Endodermal cell (in vitro differentiated cells): ENCODE data around the gene CCDC74A. TPM values are rescaled to one million over a fixed set of nuclear protein-coding genes. Genes with fewer than 3 reads are reported as not detected.

Experiments used
- DNase-seq: peaks from one replicate; pipeline ENCODE4 v3.0.0-alpha.2; 2017
- H3K27ac ChIP-seq: 2 replicates; pipeline ENCODE4 v1.5.1; 2013; ENCODE audit warnings: mild to moderate bottlenecking, low read depth, low read length, moderate library complexity
- H3K27me3 ChIP-seq: 2 replicates; pipeline ENCODE4 v1.6.1; 2013; ENCODE audit warnings: mild to moderate bottlenecking, low read length, moderate library complexity; ENCODE audit not compliant: insufficient read depth, control insufficient read depth, poor library complexity, severe bottlenecking
- H3K36me3 ChIP-seq: 2 replicates; pipeline ENCODE4 v1.7.0; 2013; ENCODE audit warnings: mild to moderate bottlenecking, low read length, moderate library complexity; ENCODE audit not compliant: control insufficient read depth, insufficient read depth
- H3K4me1 ChIP-seq: one replicate; pipeline ENCODE4 v1.7.0; 2013; ENCODE audit warnings: low read length; ENCODE audit not compliant: control insufficient read depth, insufficient read depth
- H3K4me3 ChIP-seq: 2 replicates; pipeline ENCODE4 v1.5.1; 2013; ENCODE audit warnings: mild to moderate bottlenecking, low read length, moderate library complexity
- H3K9ac ChIP-seq: 2 replicates; pipeline ENCODE4 v1.6.1; 2013; ENCODE audit warnings: mild to moderate bottlenecking, low read length, moderate library complexity; ENCODE audit not compliant: poor library complexity, severe bottlenecking; ENCODE audit errors: extremely low read depth
- H3K9me3 ChIP-seq: 2 replicates; pipeline ENCODE4 v1.6.1; 2013; ENCODE audit warnings: mild to moderate bottlenecking, low read length, moderate library complexity; ENCODE audit not compliant: control insufficient read depth
- H3K27ac Mint-ChIP-seq: 2 replicates; pipeline ENCODE4 v1.8.0; 2020; ENCODE audit warnings: mixed read lengths
- H3K27me3 Mint-ChIP-seq: 2 replicates; pipeline ENCODE4 v1.8.0; 2021; ENCODE audit warnings: mild to moderate bottlenecking, mixed read lengths; ENCODE audit not compliant: insufficient read depth
- H3K36me3 Mint-ChIP-seq: 2 replicates; pipeline ENCODE4 v1.8.0; 2020; ENCODE audit warnings: low read depth, mixed read lengths
- H3K4me1 Mint-ChIP-seq: 2 replicates; pipeline ENCODE4 v1.8.0; 2020; ENCODE audit warnings: mixed read lengths
- H3K4me3 Mint-ChIP-seq: 2 replicates; pipeline ENCODE4 v1.8.0; 2020; ENCODE audit warnings: mild to moderate bottlenecking, moderate library complexity, mixed read lengths
- H3K9me3 Mint-ChIP-seq: 2 replicates; pipeline ENCODE4 v1.8.0; 2020; ENCODE audit warnings: mild to moderate bottlenecking, mixed read lengths
- CTCF ChIP-seq: fragments of 200-600 bp; sonication (generic); conservative IDR thresholded peaks from 2 replicates; pipeline ENCODE4 v1.5.0; 2021; ENCODE audit warnings: antibody characterized with exemption, mild to moderate bottlenecking
- WGBS, 2 experiments: methylation state at CpG; one replicate each; pipeline versions ENCODE4 v1.1.5 to v1.1.7; 2013; ENCODE audit warnings: missing lambda C conversion rate in 2 of 2, mixed read lengths in 1 of 2; ENCODE audit not compliant: insufficient coverage in 1 of 2, insufficient read length in 1 of 2; 5-methylcytosine and 5-hydroxymethylcytosine counted together
- microRNA-seq: library from miRNA; unstranded; fragments of <30 nt; microRNA quantifications from one replicate; pipeline ENCODE4 v1.2.0, GENCODE V29; 2020; ENCODE audit warnings: borderline microRNAs expressed
- total RNA-seq, 2 donors: library from RNA; stranded (reverse); fragmentation: NEBNext Ultra II Directional in 1 of 2; extraction: Animal tissue kit (Norgen Biotek cat#: 25700) in 1 of 2; gene quantifications; 2 replicates in 1 of 2; 3 replicates in 1 of 2; pipeline ENCODE4 v1.2.1, GENCODE V29; 2021

The CCDC74A gene
- total RNA-seq, 2 donors from 2014 or later: 17.3 to 29.9 TPM

GRCh38 chr2:131577812-131578211 lies 50.1 kb downstream of the CCDC74A start:
- H3K4me1 Mint-ChIP-seq: peaks cover 9% of the 10 kb centered on the region
- Histone ChIP-seq H3K27ac (no peak overlapping the region), H3K9me3 (no peaks in the 10 kb centered on the region), H3K4me3 (no peak overlapping the region), H3K36me3 (no peaks in the 10 kb centered on the region), H3K4me1 (no peaks in the 10 kb centered on the region), H3K9ac (no peak overlapping the region), H3K27me3 (no peaks in the 10 kb centered on the region)
- H3K27me3 Mint-ChIP-seq: peaks cover 3% of the 10 kb centered on the region
- H3K4me3 Mint-ChIP-seq: no peak overlapping the region
- no peaks in the 10 kb centered on the region for H3K36me3 Mint-ChIP-seq
- H3K27ac Mint-ChIP-seq: no peak overlapping the region
- no peak for TF ChIP-seq CTCF
- 84 to 100% methylated on average over 1 to 4 of the region's 4 CpGs for WGBS, 2 experiments
- H3K9me3 Mint-ChIP-seq: no peaks in the 10 kb centered on the region
- no peak for DNase-seq

- Mint-ChIP-seq H3K27me3 (no peaks in the 10 kb centered on the region), H3K4me1 (peaks cover 9% of the 10 kb centered on the region), H3K4me3 (no peak overlapping the region), H3K9me3 (no peaks in the 10 kb centered on the region), H3K36me3 (no peaks in the 10 kb centered on the region), H3K27ac (no peak overlapping the region)
- H3K9me3 ChIP-seq: no peaks in the 10 kb centered on the region
- 93 to 94% methylated on average over 6 to 7 of the region's 7 CpGs for WGBS, 2 experiments
- H3K27ac ChIP-seq: no peak overlapping the region
- no peaks in the 10 kb centered on the region for H3K4me1 ChIP-seq
- no peak for TF ChIP-seq CTCF
- no peak overlapping the region for H3K9ac ChIP-seq
- H3K27me3 ChIP-seq: no peaks in the 10 kb centered on the region
- no peak overlapping the region for H3K4me3 ChIP-seq
- no peaks in the 10 kb centered on the region for H3K36me3 ChIP-seq
- no peak for DNase-seq
Observed at GRCh38 chr2:131580187-131580586, 52.5 kb downstream of the CCDC74A start.

Small RNA genes lying within 50 kb of the gene (microRNA-seq; reads per million reads assigned to microRNA genes)
- gene MIR4784: not detected

Other genes starting within 250 kb of the CCDC74A start
- gene RAB6D, start 163.7 kb upstream of the CCDC74A start, total RNA-seq: 1 to 10 TPM; 3.3 to 5.4 TPM
- not detected for gene TUBA3D, start 51.8 kb upstream of the CCDC74A start, total RNA-seq
- 100 to 1,000 TPM; 133 to 144 TPM for gene MZT2A, start 35.5 kb upstream of the CCDC74A start, total RNA-seq